GM19463 (cell line): ENCODE results near the gene CASKIN2.
"Not testable (repeated sequence)": the region's sequence is repeated elsewhere in the genome, so short reads cannot be mapped to it uniquely, and the experiment has no call there.

ENCODE experiments used
- ATAC-seq: cut with Tn5 transposase; IDR thresholded peaks from one replicate; pipeline ENCODE4 v1.9.1; 2021; ENCODE audit warnings: mild to moderate bottlenecking, moderate library complexity; ENCODE audit not compliant: unreplicated experiment

The CASKIN2 gene

GRCh38 chr17:75475851-75476250 lies 39.5 kb downstream of the CASKIN2 start:
- no peak for ATAC-seq

- ATAC-seq = no peak
Measured at GRCh38 chr17:75475144-75475835, 40.0 kb downstream of the CASKIN2 start.

GRCh38 chr17:75474736-75475135 lies 40.6 kb downstream of the CASKIN2 start:
- ATAC-seq = no peak

- no peak for ATAC-seq
Measured at GRCh38 chr17:75473246-75473645, 42.1 kb downstream of the CASKIN2 start.

- ATAC-seq = no peak
Measured at GRCh38 chr17:75472119-75472518, 43.2 kb downstream of the CASKIN2 start.

GRCh38 chr17:75471207-75471606 lies 44.1 kb downstream of the CASKIN2 start:
- no peak for ATAC-seq

- no peak for ATAC-seq
Measured at GRCh38 chr17:75468779-75469373, 46.5 kb downstream of the CASKIN2 start.

- no peak for ATAC-seq
Measured at GRCh38 chr17:75468291-75468754, 47.0 kb downstream of the CASKIN2 start.

GRCh38 chr17:75465039-75465438 lies 50.3 kb downstream of the CASKIN2 start:
- ATAC-seq = no peak

- ATAC-seq = no peak
Measured at GRCh38 chr17:75463603-75464002, 51.7 kb downstream of the CASKIN2 start.

GRCh38 chr17:75460295-75460694 lies 55.0 kb downstream of the CASKIN2 start:
- no peak for ATAC-seq

- no peak for ATAC-seq
Measured at GRCh38 chr17:75459590-75460267, 55.6 kb downstream of the CASKIN2 start.

GRCh38 chr17:75459246-75459589 lies 56.1 kb downstream of the CASKIN2 start:
- ATAC-seq = no peak

GRCh38 chr17:75457047-75457654 lies 58.2 kb downstream of the CASKIN2 start:
- ATAC-seq = no peak

- ATAC-seq = peak; percentile 90
Measured at GRCh38 chr17:75456417-75457046, 58.8 kb downstream of the CASKIN2 start, which contains the start of gene TMEM94. Gene TMEM94 (plus strand): TSS chr17:75456635. CDS start chr17:75471906, 15,271 bp downstream.

GRCh38 chr17:75456039-75456416 lies 59.3 kb downstream of the CASKIN2 start:
- ATAC-seq = peak; percentile 8

- ATAC-seq = not testable (repeated sequence)
Measured at GRCh38 chr17:75454672-75455071, 60.7 kb downstream of the CASKIN2 start.

- ATAC-seq = no peak
Measured at GRCh38 chr17:75454193-75454592, 61.1 kb downstream of the CASKIN2 start.

- ATAC-seq = no peak
Measured at GRCh38 chr17:75450270-75450669, 65.1 kb downstream of the CASKIN2 start.
